Epithelial cell of esophagus (primary cell): ENCODE results near the gene CCDC93.

Source experiments
- DNase-seq: peaks from one replicate; pipeline ENCODE4 v3.0.0; 2010; ENCODE audit warnings: low read depth
- H3K4me3 ChIP-seq: 2 replicates; pipeline ENCODE4 v1.5.1; 2011; ENCODE audit warnings: mild to moderate bottlenecking, low read length, control low read depth
- CTCF ChIP-seq: IDR thresholded peaks from 2 replicates; pipeline ENCODE4 v1.5.1; 2011; ENCODE audit warnings: low read depth, mild to moderate bottlenecking, low read length, control low read depth, inconsistent platforms; ENCODE audit not compliant: insufficient read depth; ENCODE audit errors: missing control alignments

Gene CCDC93

GRCh38 chr2:118013724-118014491, at the start of gene CCDC93:
CCDC93 (minus strand) TSS chr2:118014070; CDS start chr2:118013995, 75 bp downstream.
- peak within 1 kb of the TSS; percentile 91 for H3K4me3 ChIP-seq
- TF ChIP-seq CTCF, result no peak
- DNase-seq, result peak; percentile 87

- TF ChIP-seq CTCF, result no peak
- DNase-seq, result no peak
- H3K4me3 ChIP-seq, result no peak overlapping the region
Measured at GRCh38 chr2:118062669-118063068, 48.8 kb upstream of the CCDC93 start.

GRCh38 chr2:118062048-118062447, 48.2 kb upstream of the CCDC93 start:
- H3K4me3 ChIP-seq, result no peak overlapping the region
- DNase-seq, result no peak
- TF ChIP-seq CTCF, result no peak

GRCh38 chr2:118061135-118061955, 47.5 kb upstream of the CCDC93 start:
- H3K4me3 ChIP-seq, result no peak overlapping the region
- DNase-seq, result peak; percentile 67
- TF ChIP-seq CTCF, result peak; percentile 36

GRCh38 chr2:118059919-118060478, 46.1 kb upstream of the CCDC93 start:
- no peak overlapping the region for H3K4me3 ChIP-seq
- no peak for DNase-seq
- no peak for TF ChIP-seq CTCF

- TF ChIP-seq CTCF, result no peak
- H3K4me3 ChIP-seq, result no peak overlapping the region
- DNase-seq, result no peak
Measured at GRCh38 chr2:118058951-118059350, 45.1 kb upstream of the CCDC93 start.
